ENCODE results near the gene CFAP46. TPM values are rescaled to one million over a fixed set of nuclear protein-coding genes. Genes with fewer than 3 reads are reported as not detected.

CFAP46 gene
- total and polyA plus RNA-seq, 9 of the 15 experiments (the other 6 are each of a cell fraction or from before 2014, with no cell fraction given), result not detected

DNA sequence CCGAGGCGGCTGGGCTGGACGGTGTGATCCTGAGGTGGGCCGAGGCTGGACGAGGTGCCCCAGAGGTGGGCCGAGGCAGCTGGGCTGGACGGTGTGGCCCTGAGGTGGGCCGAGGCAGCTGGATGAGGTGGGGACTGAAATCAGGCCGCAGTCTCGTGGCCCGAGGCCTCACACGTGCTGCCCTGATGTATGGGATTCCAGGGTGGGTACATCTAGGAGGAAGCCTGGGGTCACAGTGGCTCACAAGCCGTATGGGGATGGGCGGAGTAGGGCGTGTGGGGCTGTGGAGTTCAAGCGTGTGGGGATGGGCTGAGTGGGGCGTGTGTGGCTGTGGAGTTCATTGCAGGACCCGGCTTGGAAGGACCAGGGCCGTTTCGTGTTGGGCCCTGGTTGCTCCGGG is 144.0 kb downstream of the CFAP46 start:
- TF ChIP-seq ARID2 (IDR thresholded peaks at IDR 0.05) (no peak), RAD51 (IDR thresholded peaks at IDR 0.05; ENCODE audit: borderline replicate concordance, low read depth) (no peak), JUN (IDR thresholded peaks at IDR 0.05; ENCODE audit: borderline replicate concordance, low read depth, low read length) (no peak), JUN (CRISPR knock-in tag; IDR thresholded peaks at IDR 0.05; ENCODE audit: borderline replicate concordance) (no peak), ZNF717 (CRISPR knock-in tag; IDR thresholded peaks at IDR 0.05) (no peak), NEUROD1 (IDR thresholded peaks at IDR 0.05; ENCODE audit: borderline replicate concordance, low read depth, low read length, partially characterized antibody) (no peak), SUPT5H (IDR thresholded peaks at IDR 0.05) (no peak), ZNF224 (CRISPR knock-in tag; IDR thresholded peaks at IDR 0.05) (no peak), ZNF76 (CRISPR knock-in tag; IDR thresholded peaks at IDR 0.05; ENCODE audit: borderline replicate concordance) (no peak), MTA1 (IDR thresholded peaks at IDR 0.05; ENCODE audit: borderline replicate concordance) (no peak), XRCC4 (IDR thresholded peaks at IDR 0.05; ENCODE audit: extremely low read depth, insufficient read depth, insufficient read length) (no peak), TCF3 (CRISPR knock-in tag; IDR thresholded peaks at IDR 0.05) (no peak), MAFF (IDR thresholded peaks at IDR 0.05; ENCODE audit: low read length) (no peak)
- TF ChIP-seq, protein P1, sequence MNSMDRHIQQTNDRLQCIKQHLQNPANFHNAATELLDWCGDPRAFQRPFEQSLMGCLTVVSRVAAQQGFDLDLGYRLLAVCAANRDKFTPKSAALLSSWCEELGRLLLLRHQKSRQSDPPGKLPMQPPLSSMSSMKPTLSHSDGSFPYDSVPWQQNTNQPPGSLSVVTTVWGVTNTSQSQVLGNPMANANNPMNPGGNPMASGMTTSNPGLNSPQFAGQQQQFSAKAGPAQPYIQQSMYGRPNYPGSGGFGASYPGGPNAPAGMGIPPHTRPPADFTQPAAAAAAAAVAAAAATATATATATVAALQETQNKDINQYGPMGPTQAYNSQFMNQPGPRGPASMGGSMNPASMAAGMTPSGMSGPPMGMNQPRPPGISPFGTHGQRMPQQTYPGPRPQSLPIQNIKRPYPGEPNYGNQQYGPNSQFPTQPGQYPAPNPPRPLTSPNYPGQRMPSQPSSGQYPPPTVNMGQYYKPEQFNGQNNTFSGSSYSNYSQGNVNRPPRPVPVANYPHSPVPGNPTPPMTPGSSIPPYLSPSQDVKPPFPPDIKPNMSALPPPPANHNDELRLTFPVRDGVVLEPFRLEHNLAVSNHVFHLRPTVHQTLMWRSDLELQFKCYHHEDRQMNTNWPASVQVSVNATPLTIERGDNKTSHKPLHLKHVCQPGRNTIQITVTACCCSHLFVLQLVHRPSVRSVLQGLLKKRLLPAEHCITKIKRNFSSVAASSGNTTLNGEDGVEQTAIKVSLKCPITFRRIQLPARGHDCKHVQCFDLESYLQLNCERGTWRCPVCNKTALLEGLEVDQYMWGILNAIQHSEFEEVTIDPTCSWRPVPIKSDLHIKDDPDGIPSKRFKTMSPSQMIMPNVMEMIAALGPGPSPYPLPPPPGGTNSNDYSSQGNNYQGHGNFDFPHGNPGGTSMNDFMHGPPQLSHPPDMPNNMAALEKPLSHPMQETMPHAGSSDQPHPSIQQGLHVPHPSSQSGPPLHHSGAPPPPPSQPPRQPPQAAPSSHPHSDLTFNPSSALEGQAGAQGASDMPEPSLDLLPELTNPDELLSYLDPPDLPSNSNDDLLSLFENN (IDR thresholded peaks at IDR 0.05; ENCODE audit: low read depth in 2 of 2, low read length in 2 of 2), result no peak
- TF ChIP-seq, protein P2, sequence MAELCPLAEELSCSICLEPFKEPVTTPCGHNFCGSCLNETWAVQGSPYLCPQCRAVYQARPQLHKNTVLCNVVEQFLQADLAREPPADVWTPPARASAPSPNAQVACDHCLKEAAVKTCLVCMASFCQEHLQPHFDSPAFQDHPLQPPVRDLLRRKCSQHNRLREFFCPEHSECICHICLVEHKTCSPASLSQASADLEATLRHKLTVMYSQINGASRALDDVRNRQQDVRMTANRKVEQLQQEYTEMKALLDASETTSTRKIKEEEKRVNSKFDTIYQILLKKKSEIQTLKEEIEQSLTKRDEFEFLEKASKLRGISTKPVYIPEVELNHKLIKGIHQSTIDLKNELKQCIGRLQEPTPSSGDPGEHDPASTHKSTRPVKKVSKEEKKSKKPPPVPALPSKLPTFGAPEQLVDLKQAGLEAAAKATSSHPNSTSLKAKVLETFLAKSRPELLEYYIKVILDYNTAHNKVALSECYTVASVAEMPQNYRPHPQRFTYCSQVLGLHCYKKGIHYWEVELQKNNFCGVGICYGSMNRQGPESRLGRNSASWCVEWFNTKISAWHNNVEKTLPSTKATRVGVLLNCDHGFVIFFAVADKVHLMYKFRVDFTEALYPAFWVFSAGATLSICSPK (IDR thresholded peaks at IDR 0.05; ENCODE audit: borderline replicate concordance), result no peak
- Histone ChIP-seq H3K4me3 (no peak overlapping the region), H3K4me1 (replicated peaks in 1 of 2; ENCODE audit: control insufficient read depth in 2 of 2, insufficient read depth in 2 of 2, low read length in 2 of 2) (peaks cover 0 to 14% of the 10 kb centered on the region in 2 experiments; a peak in 1 of 5 replicates), H4K20me1 (replicated peaks; ENCODE audit: control insufficient read depth, insufficient read depth, low read length) (no peaks in the 10 kb centered on the region), H3K27me3 (ENCODE audit: control insufficient read depth in 2 of 2, insufficient read depth in 2 of 2, low read length in 2 of 2) (peaks cover 2 to 31% of the 10 kb centered on the region in 2 experiments; a peak in 3 of 5 replicates), H3K27ac (ENCODE audit: extremely low read depth, low read depth, low read length) (no peak overlapping the region), H3K36me3 (ENCODE audit: control insufficient read depth, insufficient read depth, low read length) (no peaks in the 10 kb centered on the region), H3K79me2 (ENCODE audit: control insufficient read depth, insufficient read depth, low read length) (no peaks in the 10 kb centered on the region), H3K9me1 (ENCODE audit: control insufficient read depth, insufficient read depth, low read length) (no peaks in the 10 kb centered on the region), H3K4me2 (ENCODE audit: insufficient read depth, low read length) (no peak overlapping the region), H2AFZ (ENCODE audit: low read depth, low read length) (no peak overlapping the region), H3K9me3 (replicated peaks; ENCODE audit: control insufficient read depth, insufficient read depth, low read depth, low read length) (no peaks in the 10 kb centered on the region), H3K9ac (ENCODE audit: insufficient read depth in 1 of 2, low read depth in 2 of 2, low read length in 2 of 2) (no peak overlapping the region)
- FAIRE-seq (no peak), DNase-seq (ENCODE audit: extremely low read depth in 1 of 4, low spot score in 3 of 4) (no peak), ATAC-seq (no peak)
- intact Hi-C loops (cut with micrococcal nuclease) (loop anchor here (10.0 kb wide), 1 partner anchor 144 kb away; no protein-coding TSS in a partner anchor), in situ Hi-C loops (cut with MboI) (no loop called here)
- CTCF ChIA-PET (ENCODE audit: low intra/inter-chr PET ratio), result no interaction called here
- BruUV-seq (replicated peaks), result no TSS peak
- POLR2A ChIA-PET, result no interaction called here
- 5% methylated on average over 4 of the region's 21 CpGs for WGBS (ENCODE audit: insufficient coverage, low coverage, missing lambda C conversion rate)
